ENCODE data around the gene HDAC7.

Gene HDAC7

GRCh38 chr12:47819896-47820630 is at the start of gene HDAC7:
TSS of gene HDAC7 (minus strand) at chr12:47819903. CDS start at chr12:47819785, 118 bp downstream.
- no peak for DNase-seq (ENCODE audit: low read depth in 2 of 2)

DNA sequence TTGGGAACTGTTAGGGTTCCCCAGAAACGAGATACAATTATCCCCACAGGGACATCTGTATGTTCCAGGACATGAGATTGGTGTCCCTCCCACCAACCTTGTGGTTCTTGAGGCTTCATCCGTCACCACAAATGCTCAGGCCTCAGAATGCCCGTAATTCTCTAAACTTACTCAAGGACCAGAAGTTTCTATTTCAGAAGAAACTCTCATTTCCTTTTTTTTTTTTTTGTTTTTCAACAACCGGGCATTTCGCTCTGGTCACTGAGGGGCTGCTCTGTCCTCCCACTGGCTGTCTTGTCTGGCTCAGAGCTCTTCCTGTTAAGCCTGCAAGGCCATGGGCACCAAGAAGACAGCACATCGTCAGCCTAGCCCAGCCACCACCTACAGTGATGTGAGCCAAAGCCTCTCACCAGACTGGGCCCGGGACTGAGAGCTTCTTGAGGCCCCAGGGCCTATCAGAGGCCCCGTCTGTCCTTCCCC is 48.9 kb upstream of the HDAC7 start:
- no peak for DNase-seq (ENCODE audit: low read depth in 2 of 2)

GRCh38 chr12:47868041-47868440 is 48.3 kb upstream of the HDAC7 start:
- DNase-seq (ENCODE audit: low read depth in 2 of 2): no peak

DNA sequence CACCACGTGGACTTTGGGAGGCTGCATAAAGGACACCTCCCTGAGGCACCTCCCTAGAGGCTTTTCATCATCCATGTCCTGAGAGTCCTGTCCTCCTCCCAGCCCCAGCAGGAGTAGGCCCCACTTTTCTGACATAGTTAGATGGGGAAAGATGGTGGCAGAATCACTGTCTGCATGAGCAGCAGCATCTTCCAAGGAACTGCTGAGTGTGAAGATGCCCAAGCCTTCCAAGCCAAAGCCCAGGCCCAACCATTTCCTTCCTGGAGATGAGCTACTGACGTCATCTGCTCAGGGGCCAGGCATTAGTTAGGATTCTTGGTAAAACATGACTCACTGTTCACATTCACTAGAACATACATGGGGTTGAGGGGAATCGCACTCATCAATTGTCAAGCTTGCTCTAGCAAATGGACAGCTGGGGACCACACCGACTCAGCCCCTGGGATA is 47.8 kb upstream of the HDAC7 start:
- no peak for DNase-seq (ENCODE audit: low read depth in 2 of 2)

GRCh38 chr12:47864646-47865235 is 45.0 kb upstream of the HDAC7 start:
- no peak for DNase-seq (ENCODE audit: low read depth in 2 of 2)

GRCh38 chr12:47863985-47864384 is 44.3 kb upstream of the HDAC7 start:
- no peak for DNase-seq (ENCODE audit: low read depth in 2 of 2)

GRCh38 chr12:47863467-47863866 is 43.8 kb upstream of the HDAC7 start:
- DNase-seq (ENCODE audit: low read depth in 2 of 2): no peak

DNA sequence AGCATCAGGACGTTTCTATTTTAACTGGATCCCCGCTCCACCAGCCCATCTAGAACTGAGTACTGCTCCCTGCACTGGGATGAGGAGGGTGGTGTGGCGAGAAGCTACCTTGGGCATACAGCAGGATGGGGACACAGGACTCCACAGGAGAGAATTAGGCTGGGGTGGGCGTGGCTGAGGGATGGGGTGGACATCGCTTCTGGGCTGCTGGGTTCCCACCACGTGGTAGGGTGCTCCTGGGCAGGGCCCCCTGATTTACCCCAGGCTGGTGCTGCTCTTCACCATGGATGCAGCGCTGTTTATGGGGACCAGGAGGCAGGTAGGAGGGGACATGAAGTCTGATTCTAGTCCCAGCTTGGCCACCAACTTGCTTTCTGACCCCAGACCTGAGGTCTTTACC is 43.2 kb upstream of the HDAC7 start:
- DNase-seq (ENCODE audit: low read depth in 2 of 2): no peak

DNA sequence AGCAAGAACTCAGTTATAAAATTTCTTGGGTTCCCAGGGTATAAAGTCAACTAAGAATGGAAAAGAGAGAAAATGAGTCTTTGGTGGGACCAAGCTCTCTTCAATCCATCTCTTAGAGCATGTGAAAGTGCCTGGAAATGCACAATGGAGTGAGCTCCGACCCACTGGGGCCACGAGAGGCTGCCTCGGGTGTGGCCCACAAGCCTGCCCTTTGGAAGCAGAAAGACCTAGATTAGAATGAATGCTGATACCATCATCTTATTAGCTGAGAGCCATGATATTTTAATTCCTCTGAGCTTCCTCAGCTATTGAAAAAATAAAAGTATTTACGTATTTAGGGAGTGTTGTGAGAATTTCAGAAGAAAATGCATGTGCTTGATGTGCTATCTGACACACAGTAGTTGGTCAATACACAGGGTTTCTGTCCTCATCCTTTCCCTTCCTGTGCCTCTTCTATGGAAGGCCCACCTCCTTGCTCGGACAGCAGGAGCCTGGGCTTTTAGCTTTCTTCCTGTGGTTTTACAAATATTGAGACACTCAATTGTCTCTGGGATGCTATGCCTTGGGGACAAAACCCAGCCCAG is 42.6 kb upstream of the HDAC7 start:
- no peak for DNase-seq (ENCODE audit: low read depth in 2 of 2)

DNA sequence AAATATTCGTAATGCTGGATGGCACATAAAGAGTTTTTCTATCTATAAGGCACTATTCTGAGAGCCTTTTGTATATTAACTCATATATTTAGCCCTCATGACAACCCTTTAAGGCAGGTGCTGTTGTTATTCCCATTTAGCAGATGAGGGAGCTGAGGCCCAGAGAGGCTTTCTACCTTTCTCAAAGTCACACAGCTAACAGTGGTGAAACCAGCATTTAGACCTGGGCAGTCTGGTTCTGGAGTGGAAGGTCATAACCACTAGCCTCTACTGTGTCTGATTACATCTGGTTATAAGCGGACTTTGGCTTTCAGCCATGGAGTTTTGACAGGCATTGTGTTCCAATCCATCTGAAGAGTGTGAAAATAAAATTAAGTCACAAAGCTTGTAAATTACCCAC is 41.2 kb upstream of the HDAC7 start:
- no peak for DNase-seq (ENCODE audit: low read depth in 2 of 2)

DNA sequence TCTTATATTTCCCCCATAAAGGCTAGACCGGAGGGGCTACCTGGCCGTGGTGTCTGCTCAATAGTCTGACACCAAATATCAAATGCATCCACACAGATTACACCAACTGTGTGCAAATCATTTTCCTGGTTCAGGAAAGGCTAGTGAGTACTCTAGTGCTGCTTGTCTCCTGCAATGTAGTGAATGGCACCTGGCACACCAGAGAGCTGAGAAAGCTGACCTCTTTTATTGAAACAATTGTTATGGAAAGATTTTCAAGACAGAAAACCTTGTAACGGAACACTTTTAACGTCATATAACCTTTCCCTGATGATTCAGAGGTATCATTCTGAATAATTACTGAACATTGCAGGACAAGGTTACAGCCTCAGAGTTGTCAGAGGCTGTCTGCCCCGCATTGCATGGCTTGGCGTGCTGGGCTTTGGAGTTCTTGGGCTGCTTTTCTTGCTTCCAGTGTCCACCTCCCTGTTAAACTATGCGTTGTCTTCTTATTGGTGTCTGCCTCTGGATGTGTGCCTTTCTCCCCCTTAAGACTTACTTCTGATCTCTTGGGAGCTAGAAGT is 40.7 kb upstream of the HDAC7 start:
- DNase-seq (ENCODE audit: low read depth in 2 of 2): no peak

DNA sequence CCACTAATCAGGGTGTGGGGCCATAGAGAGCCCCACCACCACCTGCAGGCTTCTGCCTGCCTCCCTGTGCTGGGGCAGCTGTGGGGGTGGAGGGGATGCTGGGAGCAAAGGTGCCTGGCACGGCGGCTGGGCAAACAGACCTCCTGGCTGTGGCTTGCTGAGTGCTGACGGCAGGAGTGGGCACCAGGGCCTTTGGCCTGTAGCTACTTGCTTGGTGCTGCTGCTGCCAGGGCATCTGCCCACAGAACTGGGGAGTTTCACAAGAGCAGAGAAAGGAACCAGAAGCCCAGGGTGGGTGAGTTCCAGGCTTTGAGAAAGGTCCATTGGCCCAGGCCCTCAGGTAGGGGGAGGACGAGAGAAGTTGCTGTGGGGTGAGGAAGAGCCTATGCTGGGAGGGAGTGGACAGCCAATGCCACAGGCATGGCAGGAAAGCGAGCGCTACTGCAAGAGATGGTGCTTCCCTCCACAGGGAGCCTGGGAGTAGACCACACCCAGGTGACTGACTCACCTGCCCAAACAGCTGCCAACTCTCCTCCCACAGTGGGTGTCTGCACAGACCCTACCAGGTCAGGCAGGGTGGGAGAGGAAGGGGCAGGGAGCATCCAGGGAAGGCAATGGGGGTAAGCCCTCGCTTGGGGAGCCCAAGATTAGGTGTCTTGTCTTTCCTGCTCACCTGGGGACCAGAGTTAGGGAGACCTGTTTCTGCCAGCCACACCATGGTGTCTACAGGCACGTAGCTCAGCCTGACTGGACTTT is 39.0 kb upstream of the HDAC7 start:
- DNase-seq (ENCODE audit: low read depth in 2 of 2): no peak

DNA sequence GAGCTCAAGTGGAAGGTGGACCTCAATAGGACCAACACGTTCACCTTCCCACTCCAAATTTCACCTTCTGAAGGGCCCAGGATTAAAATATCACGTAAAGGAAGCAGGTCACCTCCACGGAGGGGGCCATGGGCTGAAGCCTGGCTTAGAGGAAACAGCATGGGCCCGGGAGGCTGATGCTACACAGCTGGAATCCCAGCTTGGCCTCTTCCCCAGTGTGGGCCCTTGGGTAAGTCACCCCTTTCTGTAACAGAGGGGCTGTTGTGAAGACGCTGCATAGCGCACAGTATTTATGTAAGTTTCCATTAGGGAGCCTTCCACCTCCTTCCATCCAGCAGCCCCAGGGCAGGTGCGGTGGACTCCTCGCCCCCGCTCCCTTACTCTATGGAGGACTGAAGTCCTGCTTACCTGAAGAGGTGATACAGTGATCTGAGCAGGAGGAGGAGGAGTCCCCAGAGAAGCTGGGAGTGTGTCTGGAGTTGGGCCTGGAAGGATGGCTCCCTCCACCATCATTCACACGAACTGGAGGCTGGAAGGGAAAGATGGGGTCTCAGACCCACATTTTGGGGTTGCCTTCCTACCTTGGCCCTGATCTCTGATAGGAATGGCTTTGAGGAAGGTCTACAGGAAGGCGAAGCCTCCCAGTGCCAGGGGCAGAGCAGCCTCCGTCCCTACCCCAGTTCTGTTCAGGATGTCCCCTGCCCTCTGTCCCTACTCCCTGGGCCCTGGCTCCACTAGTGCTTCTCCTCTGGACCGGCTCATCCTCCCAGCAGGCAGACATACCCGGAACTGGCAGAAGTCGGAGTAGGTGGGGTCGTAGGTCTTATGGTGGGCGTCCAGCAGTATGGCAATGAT is 37.2 kb upstream of the HDAC7 start:
- no peak for DNase-seq (ENCODE audit: low read depth in 2 of 2)

- no peak for DNase-seq (ENCODE audit: low read depth in 2 of 2)
These were observed 36.4 kb upstream of the HDAC7 start for GRCh38 chr12:47856094-47856493.

DNA sequence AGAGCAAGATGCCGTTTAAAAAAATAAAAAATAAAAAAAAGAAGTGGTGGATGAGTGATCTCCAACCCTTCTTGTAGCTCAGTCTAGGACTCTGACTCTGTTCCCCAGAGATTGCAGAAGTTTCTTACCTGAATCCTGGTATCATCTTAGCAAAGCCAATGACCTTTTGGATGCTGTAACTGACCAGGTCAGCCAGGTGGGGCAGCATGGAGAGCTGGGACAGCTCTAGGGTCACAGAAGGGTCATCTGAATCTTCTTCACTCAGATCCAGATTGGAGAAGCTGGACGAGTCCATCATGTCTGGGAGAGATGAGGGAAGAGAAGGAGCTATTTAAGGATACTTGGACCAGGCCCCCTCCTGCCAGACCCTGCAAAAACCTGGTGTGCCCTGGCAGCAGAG is 35.8 kb upstream of the HDAC7 start:
- DNase-seq (ENCODE audit: low read depth in 2 of 2): no peak

- DNase-seq (ENCODE audit: low read depth in 2 of 2): no peak
These were observed 34.8 kb upstream of the HDAC7 start for GRCh38 chr12:47854531-47854930.

GRCh38 chr12:47852096-47852571 is 32.4 kb upstream of the HDAC7 start:
- no peak for DNase-seq (ENCODE audit: low read depth in 2 of 2)

DNA sequence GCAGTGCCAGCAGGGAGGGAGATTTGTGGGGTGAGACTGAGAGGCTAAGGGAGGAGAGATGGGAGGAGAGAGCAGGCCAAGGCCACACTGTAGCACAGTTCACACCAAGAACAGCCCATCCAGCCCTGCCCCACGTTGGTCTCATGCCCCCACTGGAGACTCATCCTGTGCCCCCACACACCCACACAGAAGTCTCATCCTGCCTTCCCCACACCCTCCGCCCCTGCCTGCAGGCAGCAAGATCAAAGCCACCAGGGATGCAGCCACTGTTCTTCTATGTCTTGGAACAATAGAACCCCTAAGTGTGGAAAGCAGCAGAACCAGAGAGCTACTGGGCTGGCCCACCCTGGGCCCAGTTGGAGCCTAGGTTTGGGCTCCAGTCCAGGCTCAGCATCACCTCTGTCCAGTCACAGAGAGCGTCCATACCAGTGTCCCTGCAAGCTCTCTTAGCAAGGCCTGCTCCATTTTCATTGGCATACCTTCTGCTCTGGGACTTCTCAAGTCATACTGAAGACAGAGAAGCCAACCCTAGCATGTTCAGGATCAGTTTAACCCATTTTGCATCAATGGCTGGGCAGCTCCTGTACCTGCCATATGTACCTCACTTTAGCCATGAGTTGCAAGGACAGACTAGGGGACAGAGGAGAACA is 31.7 kb upstream of the HDAC7 start:
- DNase-seq (ENCODE audit: low read depth in 2 of 2): no peak

DNA sequence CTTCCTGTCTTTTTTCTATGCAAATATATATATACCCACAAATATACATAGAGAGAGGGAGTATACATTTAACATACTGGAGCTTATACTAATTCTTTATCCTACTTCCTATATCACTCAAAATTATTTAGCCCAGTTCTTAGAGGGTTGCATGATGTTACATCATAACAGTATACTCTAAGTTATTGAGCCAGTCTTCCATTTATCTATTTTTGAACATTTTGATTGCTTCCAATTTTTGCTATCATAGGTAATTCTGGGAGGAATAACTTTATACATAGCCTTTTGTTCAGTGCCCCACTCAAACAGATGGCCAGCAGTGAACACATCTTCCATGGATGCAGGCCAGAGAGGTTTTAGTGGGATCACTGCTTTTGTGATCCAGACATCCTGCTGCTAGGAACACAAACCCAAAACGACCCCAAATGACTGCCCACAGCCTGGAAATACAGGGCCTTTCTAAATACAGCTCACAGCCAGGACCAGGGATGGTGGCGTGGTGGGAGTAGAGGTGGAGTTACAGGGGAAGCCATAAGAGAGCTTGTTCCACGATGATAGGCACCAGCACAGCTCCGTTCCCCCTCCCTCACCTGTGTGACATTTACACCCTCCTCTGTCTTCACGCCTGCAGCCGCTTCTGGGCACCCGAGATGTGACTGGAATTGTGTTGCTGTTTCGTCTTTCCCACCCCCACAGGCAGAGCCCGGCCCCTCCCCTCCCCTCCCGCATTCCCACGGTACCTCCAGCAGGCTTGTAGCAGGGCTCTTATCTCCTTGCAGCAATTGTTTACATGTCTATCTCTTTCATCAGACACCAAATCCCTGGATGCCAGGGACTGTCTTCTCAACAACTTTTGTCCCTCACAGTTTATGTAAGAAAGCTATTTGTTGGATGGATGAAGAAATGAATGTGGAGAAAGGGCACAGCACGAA is 30.7 kb upstream of the HDAC7 start:
- DNase-seq (ENCODE audit: low read depth in 2 of 2): no peak

All from activated CD8-positive, alpha-beta memory T cell treated with anti-CD3 and anti-CD28 coated beads for 4 hours (primary cell).